Measurements from ENCODE around the gene KIRREL3.

DNA sequence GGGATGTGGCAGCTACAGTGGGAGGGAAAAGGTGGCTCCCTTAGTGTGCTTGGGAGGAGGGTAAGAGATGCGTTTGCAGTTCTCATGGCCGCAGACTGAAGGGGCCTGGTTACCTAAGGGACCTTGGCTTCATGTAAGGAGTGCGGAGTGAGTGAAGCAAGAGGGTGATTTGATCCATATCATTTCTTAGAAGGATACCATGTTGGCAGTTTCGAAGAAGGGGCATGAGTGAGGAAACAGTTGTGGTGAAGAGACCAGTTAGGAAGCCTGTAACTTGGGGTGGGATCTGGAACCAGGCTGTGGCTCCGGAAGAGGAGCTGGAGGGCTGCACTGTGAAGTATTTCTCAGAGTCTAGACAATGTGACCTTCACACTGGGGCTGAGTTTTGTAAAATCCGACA is 600.1 kb downstream of the KIRREL3 start:
- TF ChIP-seq YY1 (IDR thresholded peaks at IDR 0.05; ENCODE audit: low read depth, low read length), result no peak
- TF ChIP-seq KDM4A (IDR thresholded peaks at IDR 0.05; ENCODE audit: low read depth, low read length, severe bottlenecking), result no peak
- no peak for TF ChIP-seq POLR2A (IDR thresholded peaks at IDR 0.05; ENCODE audit: control extremely low read depth in 1 of 2, low read depth in 2 of 2, low read length in 2 of 2)
- no peak for TF ChIP-seq RFX5 (IDR thresholded peaks at IDR 0.05; ENCODE audit: borderline replicate concordance, low read depth, low read length)
- TF ChIP-seq, protein P1, sequence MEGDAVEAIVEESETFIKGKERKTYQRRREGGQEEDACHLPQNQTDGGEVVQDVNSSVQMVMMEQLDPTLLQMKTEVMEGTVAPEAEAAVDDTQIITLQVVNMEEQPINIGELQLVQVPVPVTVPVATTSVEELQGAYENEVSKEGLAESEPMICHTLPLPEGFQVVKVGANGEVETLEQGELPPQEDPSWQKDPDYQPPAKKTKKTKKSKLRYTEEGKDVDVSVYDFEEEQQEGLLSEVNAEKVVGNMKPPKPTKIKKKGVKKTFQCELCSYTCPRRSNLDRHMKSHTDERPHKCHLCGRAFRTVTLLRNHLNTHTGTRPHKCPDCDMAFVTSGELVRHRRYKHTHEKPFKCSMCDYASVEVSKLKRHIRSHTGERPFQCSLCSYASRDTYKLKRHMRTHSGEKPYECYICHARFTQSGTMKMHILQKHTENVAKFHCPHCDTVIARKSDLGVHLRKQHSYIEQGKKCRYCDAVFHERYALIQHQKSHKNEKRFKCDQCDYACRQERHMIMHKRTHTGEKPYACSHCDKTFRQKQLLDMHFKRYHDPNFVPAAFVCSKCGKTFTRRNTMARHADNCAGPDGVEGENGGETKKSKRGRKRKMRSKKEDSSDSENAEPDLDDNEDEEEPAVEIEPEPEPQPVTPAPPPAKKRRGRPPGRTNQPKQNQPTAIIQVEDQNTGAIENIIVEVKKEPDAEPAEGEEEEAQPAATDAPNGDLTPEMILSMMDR (IDR thresholded peaks at IDR 0.05; ENCODE audit: control extremely low read depth in 1 of 3, insufficient read depth in 1 of 3, low read depth in 1 of 3, low read length in 3 of 3), result no peak

All from H1 (cell line).